Esophagus muscularis mucosa (tissue), 4 donors: Measurements from ENCODE around the gene UBR3. TPM values are rescaled to one million over a fixed set of nuclear protein-coding genes. Genes with fewer than 3 reads are reported as not detected.

ENCODE experiments used
- DNase-seq: peaks from one replicate; pipeline ENCODE4 v3.0.0-alpha.2; 2017; ENCODE audit errors: extremely low spot score
- H3K27ac ChIP-seq, 4 donors: fragments of 200-600 bp; sonication (generic); replicated peaks in 1 of 4; 1 replicate in 3 of 4; 2 replicates in 1 of 4; pipeline ENCODE4 v1.5.1; 2016 to 2019; ENCODE audit warnings: mild to moderate bottlenecking in 1 of 4
- H3K27me3 ChIP-seq, 4 donors: fragments of 200-600 bp; sonication (generic); one replicate each; pipeline versions ENCODE4 v1.5.1 to v1.6.0; 2016 to 2019
- H3K36me3 ChIP-seq, 4 donors: fragments of 200-600 bp; sonication (generic); one replicate each; pipeline ENCODE4 v1.5.1; 2016 to 2019
- H3K4me1 ChIP-seq, 4 donors: fragments of 200-600 bp; sonication (generic); one replicate each; pipeline ENCODE4 v1.5.1; 2016 to 2019
- H3K4me3 ChIP-seq, 4 donors: fragments of 200-600 bp; sonication (generic); 1 replicate in 2 of 4; 2 replicates in 2 of 4; pipeline ENCODE4 v1.5.1; 2016 to 2019; ENCODE audit warnings: mild to moderate bottlenecking in 4 of 4, moderate library complexity in 1 of 4
- H3K9me3 ChIP-seq, 4 donors: fragments of 200-600 bp; sonication (generic); 1 replicate in 3 of 4; 2 replicates in 1 of 4; pipeline ENCODE4 v1.5.1; 2016 to 2019
- CTCF ChIP-seq, 3 experiments: fragments of 200-600 bp in 2 of 3; fragments of 450-650 bp in 1 of 3; sonication (generic) in 2 of 3; IDR thresholded peaks; one replicate each; pipeline ENCODE4 v1.5.1; 2017 to 2019; ENCODE audit warnings: antibody characterized with exemption in 3 of 3, mild to moderate bottlenecking in 2 of 3, moderate library complexity in 1 of 3
- EP300 ChIP-seq: sonication (generic); formaldehyde crosslinking; IDR thresholded peaks from one replicate; pipeline ENCODE4 v1.6.1; 2017; ENCODE audit warnings: antibody characterized with exemption
- POLR2A ChIP-seq: fragments of 450-650 bp; IDR thresholded peaks from one replicate; pipeline ENCODE4 v1.6.1; 2017; ENCODE audit warnings: antibody characterized with exemption, moderate library complexity, mild to moderate bottlenecking, low read depth
- POLR2AphosphoS5 ChIP-seq, 2 donors: sonication (generic); formaldehyde crosslinking; IDR thresholded peaks; one replicate each; pipeline ENCODE4 v1.6.1; 2017; ENCODE audit warnings: antibody characterized with exemption in 2 of 2
- WGBS: methylation state at CpG from one replicate; pipeline ENCODE4 v1.1.5; 2018; 5-methylcytosine and 5-hydroxymethylcytosine counted together
- intact Hi-C: fragments of 100-400 bp; cut with DNase I; formaldehyde crosslinking; loops from one replicate; pipeline ENCODE4 v1.15.1; 2023
- total RNA-seq, 4 donors: library from RNA; depleted of rRNA; stranded (reverse); fragments of >200 nt; gene quantifications; one replicate each; pipeline versions ENCODE4 v1.1.0 to v1.2.1, GENCODE V29; 2016

UBR3 gene
- total RNA-seq, 4 donors from 2014 or later = 46.1 to 80.2 (median 58.8) TPM

DNA sequence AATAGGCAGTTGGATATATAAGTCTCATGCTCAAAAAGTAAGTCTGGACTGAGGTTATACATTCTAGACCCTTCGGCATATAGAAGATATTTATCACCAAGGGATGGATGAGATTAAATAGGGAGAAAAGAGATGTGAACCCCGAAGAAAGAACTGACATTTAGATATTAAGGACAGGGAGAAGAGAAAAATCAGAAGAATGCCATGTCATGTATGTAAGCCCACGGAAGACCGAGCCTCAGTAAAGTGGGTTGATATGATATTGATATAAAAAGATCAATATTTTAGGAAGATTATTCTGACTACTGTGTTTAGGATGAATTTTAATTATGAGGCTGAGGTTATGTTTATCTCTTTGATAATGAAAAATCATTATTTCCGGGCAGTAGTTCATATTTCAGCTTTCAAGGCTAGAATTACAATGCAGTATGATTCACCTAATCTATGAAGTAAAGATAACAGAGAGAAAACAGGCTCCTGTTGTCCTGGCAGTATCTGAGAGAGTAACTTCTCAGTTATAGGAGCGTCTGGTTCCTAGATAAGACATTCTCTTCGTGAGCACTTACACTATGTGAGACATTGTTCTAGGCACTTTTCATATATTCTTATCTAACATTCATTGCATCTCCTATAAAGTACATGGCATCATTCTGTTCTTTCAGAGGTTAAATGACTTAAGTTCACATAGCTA is 83.0 kb downstream of the UBR3 start:
- WGBS = 77% methylated on average over 7 of the region's 7 CpGs
- Histone ChIP-seq H3K27me3 (no peaks in the 10 kb centered on the region), H3K4me1 (no peaks in the 10 kb centered on the region), H3K4me3 (no peak overlapping the region), H3K27ac (no peak overlapping the region), H3K9me3 (no peaks in the 10 kb centered on the region), H3K36me3 (peaks cover 0 to 46% (median 20%) of the 10 kb centered on the region in 4 donors)
- DNase-seq = no peak
- intact Hi-C loops = no loop called here
- TF ChIP-seq POLR2AphosphoS5 (IDR thresholded peaks at IDR 0.05) (no peak), EP300 (no peak), POLR2A (no peak), CTCF (IDR thresholded peaks at IDR 0.05) (no peak)

GRCh38 chr2:169911119-169911518 is 83.9 kb downstream of the UBR3 start:
- DNase-seq = no peak
- no peak overlapping the region for H3K27ac ChIP-seq
- intact Hi-C loops = no loop called here
- no peak overlapping the region for H3K4me3 ChIP-seq
- WGBS = 82% methylated on average over 1 of the region's 1 CpG
- peaks cover 0 to 45% (median 19%) of the 10 kb centered on the region in 4 donors for H3K36me3 ChIP-seq
- H3K9me3 ChIP-seq = no peaks in the 10 kb centered on the region
- H3K4me1 ChIP-seq = no peaks in the 10 kb centered on the region
- H3K27me3 ChIP-seq = no peaks in the 10 kb centered on the region
- no peak for TF ChIP-seq EP300
- no peak for TF ChIP-seq POLR2AphosphoS5 (IDR thresholded peaks at IDR 0.05)
- TF ChIP-seq POLR2A = no peak
- TF ChIP-seq CTCF (IDR thresholded peaks at IDR 0.05) = no peak

DNA sequence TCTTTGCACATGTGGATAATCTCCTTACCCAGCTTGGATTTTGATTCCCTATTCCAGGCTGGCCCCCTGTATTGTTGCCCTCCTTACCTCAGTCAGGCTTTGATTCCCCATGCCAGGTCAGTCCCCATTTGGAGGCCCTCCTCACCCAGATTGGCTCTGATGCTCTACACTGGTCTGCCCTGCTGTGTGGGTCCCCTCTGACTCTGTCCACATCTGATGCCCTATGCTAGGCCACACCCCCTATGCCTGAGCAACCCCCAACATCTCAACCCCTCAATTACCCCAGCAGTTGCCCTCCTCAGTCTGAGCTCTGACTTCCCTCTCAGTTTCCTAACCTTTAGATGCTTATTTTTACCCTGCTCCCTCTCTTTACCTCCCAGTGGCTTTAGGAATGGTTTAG is 89.4 kb downstream of the UBR3 start:
- intact Hi-C loops = no loop called here
- Histone ChIP-seq H3K9me3 (no peaks in the 10 kb centered on the region), H3K4me3 (no peak overlapping the region), H3K27me3 (no peaks in the 10 kb centered on the region), H3K27ac (no peak overlapping the region), H3K36me3 (peaks cover 0 to 63% (median 22%) of the 10 kb centered on the region in 4 donors), H3K4me1 (peaks cover 0 to 3% (median 0%) of the 10 kb centered on the region in 4 donors)
- no peak for TF ChIP-seq POLR2A
- DNase-seq = no peak

GRCh38 chr2:169923977-169924376 is 96.7 kb downstream of the UBR3 start:
- Histone ChIP-seq H3K27me3 (no peaks in the 10 kb centered on the region), H3K36me3 (peaks cover 11 to 45% (median 23%) of the 10 kb centered on the region in 4 donors), H3K9me3 (no peaks in the 10 kb centered on the region), H3K4me3 (no peak overlapping the region), H3K4me1 (no peaks in the 10 kb centered on the region), H3K27ac (no peak overlapping the region)
- no peak for TF ChIP-seq EP300
- no peak for TF ChIP-seq POLR2A
- TF ChIP-seq POLR2AphosphoS5 (IDR thresholded peaks at IDR 0.05) = no peak
- TF ChIP-seq CTCF (IDR thresholded peaks at IDR 0.05) = no peak
- DNase-seq = no peak
- intact Hi-C loops = loop anchor here (10.0 kb wide), 1 partner anchor 399 kb away; no protein-coding TSS in a partner anchor

DNA sequence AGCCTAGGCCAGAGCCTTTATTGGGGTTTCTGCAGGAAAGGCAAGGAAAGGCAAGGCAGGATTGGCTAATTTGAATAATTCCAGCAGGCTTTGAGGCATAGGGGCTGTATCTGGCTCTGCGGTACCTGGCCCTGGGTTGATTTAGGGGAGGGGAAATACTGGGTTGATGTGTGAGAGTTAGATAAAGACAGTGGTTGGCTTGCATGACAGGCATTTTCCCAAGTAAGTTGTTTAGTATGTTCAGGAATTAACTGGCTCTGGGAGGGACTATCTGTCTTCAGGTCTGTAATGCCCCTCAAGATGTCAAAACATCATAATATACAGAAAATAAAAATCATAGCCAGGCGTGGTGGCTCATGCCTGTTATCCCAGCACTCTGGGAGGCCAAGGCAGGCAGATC is 98.7 kb downstream of the UBR3 start:
- Histone ChIP-seq H3K36me3 (peaks cover 11 to 46% (median 33%) of the 10 kb centered on the region in 4 donors), H3K4me3 (no peak overlapping the region), H3K27me3 (no peaks in the 10 kb centered on the region), H3K4me1 (no peaks in the 10 kb centered on the region), H3K9me3 (no peaks in the 10 kb centered on the region), H3K27ac (no peak overlapping the region)
- intact Hi-C loops = loop anchor here (10.0 kb wide), 1 partner anchor 401 kb away; no protein-coding TSS in a partner anchor
- whole genome bisulfite sequencing = 84% methylated on average over 2 of the region's 2 CpGs
- no peak for TF ChIP-seq POLR2A
- DNase-seq = no peak

DNA sequence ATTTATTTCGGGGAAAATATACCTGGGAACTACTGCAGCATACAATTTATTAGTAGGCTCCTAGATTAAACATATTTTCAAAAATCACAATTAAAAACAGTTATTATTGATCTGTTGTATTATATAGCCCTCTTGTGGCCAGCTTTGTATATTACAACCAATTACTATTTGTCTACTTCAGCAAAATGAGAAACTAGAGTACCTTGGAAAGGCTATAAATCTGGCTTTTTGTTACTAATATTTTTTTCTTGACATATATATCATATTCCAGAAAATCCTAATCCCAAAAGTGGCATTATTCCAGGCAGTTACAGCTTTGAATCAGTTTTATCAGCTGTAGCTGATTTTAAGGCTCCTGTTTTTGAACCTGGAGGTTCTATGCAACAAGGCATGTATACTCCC is 101.2 kb downstream of the UBR3 start:
- WGBS = 49% methylated on average over 1 of the region's 1 CpG
- Histone ChIP-seq H3K9me3 (no peaks in the 10 kb centered on the region), H3K36me3 (peaks cover 11 to 53% (median 33%) of the 10 kb centered on the region in 4 donors), H3K27ac (no peak overlapping the region), H3K27me3 (no peaks in the 10 kb centered on the region), H3K4me1 (no peaks in the 10 kb centered on the region), H3K4me3 (no peak overlapping the region)
- TF ChIP-seq POLR2AphosphoS5 (IDR thresholded peaks at IDR 0.05) (no peak), CTCF (IDR thresholded peaks at IDR 0.05) (peak; percentile 66 to 73 (median 71))
- DNase-seq = no peak
- intact Hi-C loops = loop anchor here (2.0 to 10.0 kb wide), 2 partner anchors 104 to 404 kb away; partner anchors contain the start of gene METTL5
